Pancreas (tissue), 10 donors: ENCODE measurements around the gene ANO7. TPM values are rescaled to one million over a fixed set of nuclear protein-coding genes. Genes with fewer than 3 reads are reported as not detected.

Experiments
- ATAC-seq, 4 donors: fragments of 200-7000 bp; cut with Tn5 transposase; one replicate each; pipeline versions ENCODE4 v1.8.0 to v1.9.1; 2020; ENCODE audit warnings: mild to moderate bottlenecking in 4 of 4, moderate library complexity in 4 of 4
- DNase-seq, 6 donors: peaks; one replicate each; pipeline ENCODE4 v3.0.0-alpha.2; 2020
- FAIRE-seq: peaks from 2 replicates; lab custom pipeline; 2012; peaks lifted over from hg19 to GRCh38; lab: Jason Lieb, UNC
- H3K27ac ChIP-seq, 4 donors: fragments of 200-600 bp; sonication (generic); 1 replicate in 3 of 4; 2 replicates in 1 of 4; pipeline versions ENCODE4 v1.5.0 to v1.8.0; 2020
- H3K27me3 ChIP-seq, 4 donors: fragments of 200-600 bp; one replicate each; pipeline ENCODE4 v1.8.0; 2021
- H3K36me3 ChIP-seq, 3 donors: fragments of 200-600 bp; sonication (generic) in 1 of 3; one replicate each; pipeline versions ENCODE4 v1.5.0 to v1.8.0; 2020 to 2021
- H3K4me1 ChIP-seq, 3 donors: fragments of 200-600 bp; one replicate each; pipeline ENCODE4 v1.8.0; 2021
- H3K4me3 ChIP-seq, 4 donors: fragments of 200-600 bp; sonication (generic) in 2 of 4; one replicate each; pipeline versions ENCODE4 v1.5.0 to v1.8.0; 2020 to 2021
- H3K9me3 ChIP-seq, 4 donors: fragments of 200-600 bp; one replicate each; pipeline ENCODE4 v1.8.0; 2021
- CTCF ChIP-seq, 4 donors: fragments of 200-600 bp; sonication (generic) in 3 of 4; IDR thresholded peaks; one replicate each; pipeline versions ENCODE4 v1.5.0 to v1.8.0; 2021; ENCODE audit warnings: antibody characterized with exemption in 4 of 4
- WGBS, 2 donors: extraction: QIAGEN DNeasy Blood & Tissue Kit; methylation state at CpG; one replicate each; pipeline ENCODE4 v1.1.7; 2013; 5-methylcytosine and 5-hydroxymethylcytosine counted together
- intact Hi-C, 3 donors: fragments of 100-400 bp; cut with DNase I; formaldehyde crosslinking; loops; one replicate each; pipeline versions ENCODE4 v1.11.1 to v1.14.2; 2022
- polyA plus RNA-seq, 2 donors: library from polyadenylated mRNA; stranded (reverse); fragments of 200-250 nt; gene quantifications; one replicate each; pipeline ENCODE4 v1.2.3, GENCODE V29; 2013
- total RNA-seq, 6 donors: library from RNA; stranded (reverse); fragmentation: NEBNext Ultra II Directional in 4 of 6; extraction: Animal tissue kit (Norgen Biotek cat#: 25700) in 4 of 6; gene quantifications; one replicate each; pipeline versions ENCODE4 v1.2.1 to v1.2.4, GENCODE V29; 2021 to 2023
- donor health status: healthy with polysubstance abuse.
- donor health status: DM: no; HTN: no; CAD: no; lungs with moderate emphysema.
- donor health status: DM: no; HTN: no; CAD: no.
- donor health status: control.
- donor health status: control.
- donor health status: Bipolar disorder and iron deficiency.
- donor health status: DM: yes; HTN: yes; CAD: no.
- donor health status: DM: no; HTN: no; CAD: no.
- donor health status: DM: no; HTN: no; CAD: no.
- donor health status: DM: yes; HTN: yes; CAD: no.

The ANO7 gene
- total and polyA plus RNA-seq, 8 donors, result 0.66 to 1.8 (median 1.1) TPM

GRCh38 chr2:241157841-241158545 is 30.5 kb upstream of the ANO7 start:
- WGBS, 2 donors, result 93 to 95% methylated on average over 9 of the region's 9 CpGs
- FAIRE-seq (no peak), DNase-seq (no peak)

GRCh38 chr2:241158546-241158900 is 30.0 kb upstream of the ANO7 start:
- WGBS, 2 donors, result 88 to 90% methylated on average over 8 of the region's 8 CpGs
- intact Hi-C loops, result no loop called here
- no peak for FAIRE-seq

More at GRCh38 chr2:241157841-241158545, 30.5 kb upstream of the ANO7 start:
- TF ChIP-seq CTCF (IDR thresholded peaks at IDR 0.05), result no peak
- Histone ChIP-seq H3K9me3 (no peaks in the 10 kb centered on the region), H3K4me3 (no peak overlapping the region), H3K36me3 (peaks cover 9 to 28% (median 10%) of the 10 kb centered on the region in 3 donors), H3K4me1 (no peaks in the 10 kb centered on the region), H3K27me3 (no peaks in the 10 kb centered on the region), H3K27ac (no peak overlapping the region)
- no peak for ATAC-seq
- intact Hi-C loops, result no loop called here

GRCh38 chr2:241159116-241159515 is 29.4 kb upstream of the ANO7 start:
- H3K36me3 ChIP-seq, result peaks cover 9 to 36% (median 10%) of the 10 kb centered on the region in 3 donors
- no peaks in the 10 kb centered on the region for H3K4me1 ChIP-seq
- 95 to 99% methylated on average over 5 of the region's 5 CpGs for WGBS, 2 donors
- no peaks in the 10 kb centered on the region for H3K9me3 ChIP-seq
- FAIRE-seq (no peak), ATAC-seq (no peak), DNase-seq (no peak)
- H3K27ac ChIP-seq, result no peak overlapping the region
- TF ChIP-seq CTCF (IDR thresholded peaks at IDR 0.05), result no peak
- H3K4me3 ChIP-seq, result no peak overlapping the region
- H3K27me3 ChIP-seq, result no peaks in the 10 kb centered on the region
- intact Hi-C loops, result no loop called here

More at GRCh38 chr2:241158546-241158900, 30.0 kb upstream of the ANO7 start:
- no peak for TF ChIP-seq CTCF (IDR thresholded peaks at IDR 0.05)
- no peaks in the 10 kb centered on the region for H3K27me3 ChIP-seq
- H3K27ac ChIP-seq, result no peak overlapping the region
- H3K4me1 ChIP-seq, result no peaks in the 10 kb centered on the region
- H3K4me3 ChIP-seq, result no peak overlapping the region
- H3K36me3 ChIP-seq, result peaks cover 9 to 31% (median 10%) of the 10 kb centered on the region in 3 donors
- DNase-seq (no peak), ATAC-seq (no peak)
- H3K9me3 ChIP-seq, result no peaks in the 10 kb centered on the region

- no peaks in the 10 kb centered on the region for H3K9me3 ChIP-seq
- WGBS, 2 donors, result 90 to 93% methylated on average over 7 of the region's 7 CpGs
- H3K4me1 ChIP-seq, result no peaks in the 10 kb centered on the region
- peaks cover 9 to 45% (median 10%) of the 10 kb centered on the region in 3 donors for H3K36me3 ChIP-seq
- H3K4me3 ChIP-seq, result no peak overlapping the region
- no peak overlapping the region for H3K27ac ChIP-seq
- intact Hi-C loops, result no loop called here
- ATAC-seq (no peak), DNase-seq (no peak), FAIRE-seq (no peak)
- no peak for TF ChIP-seq CTCF (IDR thresholded peaks at IDR 0.05)
- H3K27me3 ChIP-seq, result no peaks in the 10 kb centered on the region
Measured at GRCh38 chr2:241160318-241160717, 28.2 kb upstream of the ANO7 start.

GRCh38 chr2:241161646-241162281 is 26.7 kb upstream of the ANO7 start:
- no peaks in the 10 kb centered on the region for H3K9me3 ChIP-seq
- DNase-seq, result peak in 1 of 6 donors; percentile 19
- WGBS, 2 donors, result 71 to 74% methylated on average over 9 of the region's 9 CpGs
- intact Hi-C loops, result no loop called here
- H3K4me1 ChIP-seq, result no peaks in the 10 kb centered on the region
- no peak for FAIRE-seq
- ATAC-seq, result peak in 3 of 4 donors; percentile 36 to 54 (median 49)
- no peaks in the 10 kb centered on the region for H3K27me3 ChIP-seq
- no peak overlapping the region for H3K4me3 ChIP-seq
- no peak for TF ChIP-seq CTCF (IDR thresholded peaks at IDR 0.05)
- peaks cover 10 to 52% (median 13%) of the 10 kb centered on the region in 3 donors for H3K36me3 ChIP-seq
- no peak overlapping the region for H3K27ac ChIP-seq
